ENCODE data around the gene LAMB2.

LAMB2 gene

GRCh38 chr3:49161197-49161596, 28.3 kb upstream of the LAMB2 start:
- DNase-seq, result no peak

- DNase-seq, result no peak
Observed at GRCh38 chr3:49158792-49159191, 25.9 kb upstream of the LAMB2 start.

GRCh38 chr3:49158103-49158709, 25.4 kb upstream of the LAMB2 start:
- peak in 1 of 2 donors; percentile 27 for DNase-seq

- DNase-seq, result no peak
Observed at GRCh38 chr3:49157289-49157688, 24.4 kb upstream of the LAMB2 start.

GRCh38 chr3:49153349-49153912, 20.6 kb upstream of the LAMB2 start:
- DNase-seq, result no peak

GRCh38 chr3:49151610-49152009, 18.8 kb upstream of the LAMB2 start:
- DNase-seq, result no peak

- no peak for DNase-seq
Observed at GRCh38 chr3:49148159-49148558, 15.3 kb upstream of the LAMB2 start.

- no peak for DNase-seq
Observed at GRCh38 chr3:49140080-49140479, 7.2 kb upstream of the LAMB2 start.

- DNase-seq, result no peak
Observed at GRCh38 chr3:49135499-49135898, 2.6 kb upstream of the LAMB2 start.

GRCh38 chr3:49134471-49135265, 1.8 kb upstream of the LAMB2 start:
- no peak for DNase-seq

- DNase-seq, result peak in 1 of 2 donors; percentile 26
Observed at GRCh38 chr3:49133226-49133951, 539 bp upstream of the LAMB2 start.

- DNase-seq, result no peak
Observed at GRCh38 chr3:49132073-49132436, 795 bp downstream of the LAMB2 start.

- no peak for DNase-seq
Observed at GRCh38 chr3:49131576-49131975, 1.3 kb downstream of the LAMB2 start.

- DNase-seq, result no peak
Observed at GRCh38 chr3:49131040-49131439, 1.8 kb downstream of the LAMB2 start.

GRCh38 chr3:49124991-49125670, 7.7 kb downstream of the LAMB2 start:
- no peak for DNase-seq

GRCh38 chr3:49124203-49124602, 8.6 kb downstream of the LAMB2 start:
- no peak for DNase-seq

- no peak for DNase-seq
Observed at GRCh38 chr3:49123687-49124086, 9.2 kb downstream of the LAMB2 start.

- DNase-seq, result no peak
Observed at GRCh38 chr3:49122886-49123545, 9.8 kb downstream of the LAMB2 start.

GRCh38 chr3:49122451-49122850, 10.4 kb downstream of the LAMB2 start:
- no peak for DNase-seq

GRCh38 chr3:49122022-49122421, 10.8 kb downstream of the LAMB2 start:
- no peak for DNase-seq

GRCh38 chr3:49121132-49121736, 11.6 kb downstream of the LAMB2 start:
- no peak for DNase-seq

All from bone marrow (tissue), 2 donors.